ENCODE results near the gene GALC. TPM values are rescaled to one million over a fixed set of nuclear protein-coding genes. Genes with fewer than 3 reads are reported as not detected.

Gene GALC
- total RNA-seq, 1 experiment from 2014 or later = 10.7 TPM

DNA sequence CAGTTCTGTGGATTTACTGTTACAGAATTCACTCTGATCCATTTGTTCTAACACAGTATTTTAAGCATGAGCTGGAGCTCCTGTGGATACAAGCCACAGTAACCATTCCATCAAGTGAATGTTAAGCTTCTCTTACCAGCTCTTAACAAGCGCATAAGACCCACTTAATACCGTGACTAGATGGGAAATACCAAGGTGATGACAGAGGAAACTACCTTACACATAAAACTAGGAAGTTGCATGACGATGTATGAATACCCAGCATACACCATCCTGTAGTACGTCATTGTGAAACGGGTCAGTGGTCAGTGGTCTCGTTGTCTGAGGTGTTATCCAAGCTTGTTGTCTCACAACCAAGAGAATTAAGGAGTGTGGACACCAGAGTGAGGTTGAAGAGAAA lies 2.0 kb upstream of the GALC start (continued):
- TF ChIP-seq, protein P1, sequence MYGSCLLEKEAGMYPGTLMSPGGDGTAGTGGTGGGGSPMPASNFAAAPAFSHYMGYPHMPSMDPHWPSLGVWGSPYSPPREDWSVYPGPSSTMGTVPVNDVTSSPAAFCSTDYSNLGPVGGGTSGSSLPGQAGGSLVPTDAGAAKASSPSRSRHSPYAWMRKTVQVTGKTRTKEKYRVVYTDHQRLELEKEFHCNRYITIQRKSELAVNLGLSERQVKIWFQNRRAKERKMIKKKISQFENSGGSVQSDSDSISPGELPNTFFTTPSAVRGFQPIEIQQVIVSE (CRISPR knock-in tag; IDR thresholded peaks at IDR 0.05; ENCODE audit: borderline replicate concordance) = no peak
- TF ChIP-seq ZBTB21 (CRISPR knock-in tag; IDR thresholded peaks at IDR 0.05; ENCODE audit: borderline replicate concordance) = no peak

DNA sequence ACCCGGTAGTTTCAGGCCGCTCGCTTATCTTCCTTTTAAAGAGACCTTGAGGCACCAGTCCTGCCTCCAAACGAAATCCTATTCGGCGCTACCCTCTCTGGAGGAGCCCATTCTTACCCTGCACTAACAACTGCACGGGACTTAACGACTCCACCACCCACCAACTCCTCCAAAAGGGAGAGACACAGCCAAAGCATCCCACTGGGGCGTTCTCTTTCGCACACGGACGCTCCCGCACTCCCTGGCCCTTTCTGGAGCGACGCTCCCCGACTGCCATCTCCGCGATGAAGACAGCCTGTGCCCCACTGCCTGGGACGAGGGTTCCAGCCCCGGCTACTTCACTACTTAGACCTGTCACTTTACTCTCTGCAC lies 650 bp downstream of the GALC start:
- Mint-ChIP-seq H3K27me3 (ENCODE audit: low read depth) (no peaks in the 10 kb centered on the region; the same call in 1 of the 2 replicates), H3K4me3 (peak overlapping the region; percentile 93), H3K4me1 (peaks cover 29% of the 10 kb centered on the region), H3K27ac (peak overlapping the region; percentile 91), H3K36me3 (no peaks in the 10 kb centered on the region), H3K9me3 (no peaks in the 10 kb centered on the region)
- no peak for TF ChIP-seq IRF2 (CRISPR knock-in tag; IDR thresholded peaks at IDR 0.05; ENCODE audit: borderline replicate concordance, low read depth)
- TF ChIP-seq, protein P2, sequence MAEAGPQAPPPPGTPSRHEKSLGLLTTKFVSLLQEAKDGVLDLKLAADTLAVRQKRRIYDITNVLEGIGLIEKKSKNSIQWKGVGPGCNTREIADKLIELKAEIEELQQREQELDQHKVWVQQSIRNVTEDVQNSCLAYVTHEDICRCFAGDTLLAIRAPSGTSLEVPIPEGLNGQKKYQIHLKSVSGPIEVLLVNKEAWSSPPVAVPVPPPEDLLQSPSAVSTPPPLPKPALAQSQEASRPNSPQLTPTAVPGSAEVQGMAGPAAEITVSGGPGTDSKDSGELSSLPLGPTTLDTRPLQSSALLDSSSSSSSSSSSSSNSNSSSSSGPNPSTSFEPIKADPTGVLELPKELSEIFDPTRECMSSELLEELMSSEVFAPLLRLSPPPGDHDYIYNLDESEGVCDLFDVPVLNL (CRISPR knock-in tag; IDR thresholded peaks at IDR 0.05; ENCODE audit: borderline replicate concordance, low read depth) = no peak
- CTCF ChIA-PET = interaction anchor here (1.0 to 1.2 kb wide), 4 partner anchors 22 to 247 kb away, joined by 3 to 5 read pairs (median 3); no protein-coding TSS in a partner anchor
- DNase-seq (ENCODE audit: low spot score) (no peak), ATAC-seq (peak; percentile 70)
- POLR2A ChIA-PET = no interaction called here

DNA sequence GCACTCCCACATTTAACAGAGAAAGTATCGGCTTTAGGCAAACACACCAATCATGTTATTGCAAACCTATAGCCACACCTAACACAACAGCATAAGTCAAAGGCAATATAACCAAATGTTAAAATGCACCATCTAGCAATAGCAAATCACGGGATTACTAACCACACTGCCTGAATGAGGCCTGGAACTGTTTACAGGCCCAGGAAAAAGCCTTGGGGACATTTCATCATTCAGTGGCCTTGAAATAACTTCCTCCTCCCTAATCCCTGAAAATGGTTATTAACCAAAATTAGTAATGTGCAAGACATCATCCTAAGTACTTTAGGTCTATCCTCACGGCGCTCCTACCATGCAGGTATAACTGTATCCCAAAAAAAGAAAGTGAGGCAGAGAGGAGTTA lies 2.3 kb downstream of the GALC start:
- Mint-ChIP-seq H3K36me3 (no peaks in the 10 kb centered on the region), H3K9me3 (no peaks in the 10 kb centered on the region), H3K27me3 (ENCODE audit: low read depth) (no peaks in the 10 kb centered on the region; the same call in 1 of the 2 replicates), H3K4me3 (no peak overlapping the region), H3K4me1 (peaks cover 29% of the 10 kb centered on the region), H3K27ac (no peak overlapping the region)
- POLR2A ChIA-PET = no interaction called here
- ATAC-seq = no peak
- CTCF ChIA-PET = no interaction called here
- no peak for TF ChIP-seq CREM (CRISPR knock-in tag; IDR thresholded peaks at IDR 0.05)
- TF ChIP-seq, protein P3, sequence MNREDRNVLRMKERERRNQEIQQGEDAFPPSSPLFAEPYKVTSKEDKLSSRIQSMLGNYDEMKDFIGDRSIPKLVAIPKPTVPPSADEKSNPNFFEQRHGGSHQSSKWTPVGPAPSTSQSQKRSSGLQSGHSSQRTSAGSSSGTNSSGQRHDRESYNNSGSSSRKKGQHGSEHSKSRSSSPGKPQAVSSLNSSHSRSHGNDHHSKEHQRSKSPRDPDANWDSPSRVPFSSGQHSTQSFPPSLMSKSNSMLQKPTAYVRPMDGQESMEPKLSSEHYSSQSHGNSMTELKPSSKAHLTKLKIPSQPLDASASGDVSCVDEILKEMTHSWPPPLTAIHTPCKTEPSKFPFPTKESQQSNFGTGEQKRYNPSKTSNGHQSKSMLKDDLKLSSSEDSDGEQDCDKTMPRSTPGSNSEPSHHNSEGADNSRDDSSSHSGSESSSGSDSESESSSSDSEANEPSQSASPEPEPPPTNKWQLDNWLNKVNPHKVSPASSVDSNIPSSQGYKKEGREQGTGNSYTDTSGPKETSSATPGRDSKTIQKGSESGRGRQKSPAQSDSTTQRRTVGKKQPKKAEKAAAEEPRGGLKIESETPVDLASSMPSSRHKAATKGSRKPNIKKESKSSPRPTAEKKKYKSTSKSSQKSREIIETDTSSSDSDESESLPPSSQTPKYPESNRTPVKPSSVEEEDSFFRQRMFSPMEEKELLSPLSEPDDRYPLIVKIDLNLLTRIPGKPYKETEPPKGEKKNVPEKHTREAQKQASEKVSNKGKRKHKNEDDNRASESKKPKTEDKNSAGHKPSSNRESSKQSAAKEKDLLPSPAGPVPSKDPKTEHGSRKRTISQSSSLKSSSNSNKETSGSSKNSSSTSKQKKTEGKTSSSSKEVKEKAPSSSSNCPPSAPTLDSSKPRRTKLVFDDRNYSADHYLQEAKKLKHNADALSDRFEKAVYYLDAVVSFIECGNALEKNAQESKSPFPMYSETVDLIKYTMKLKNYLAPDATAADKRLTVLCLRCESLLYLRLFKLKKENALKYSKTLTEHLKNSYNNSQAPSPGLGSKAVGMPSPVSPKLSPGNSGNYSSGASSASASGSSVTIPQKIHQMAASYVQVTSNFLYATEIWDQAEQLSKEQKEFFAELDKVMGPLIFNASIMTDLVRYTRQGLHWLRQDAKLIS (CRISPR knock-in tag; IDR thresholded peaks at IDR 0.05; ENCODE audit: borderline replicate concordance) = no peak
- no peak for TF ChIP-seq ZNF671 (CRISPR knock-in tag; IDR thresholded peaks at IDR 0.05)
- TF ChIP-seq, protein P4, sequence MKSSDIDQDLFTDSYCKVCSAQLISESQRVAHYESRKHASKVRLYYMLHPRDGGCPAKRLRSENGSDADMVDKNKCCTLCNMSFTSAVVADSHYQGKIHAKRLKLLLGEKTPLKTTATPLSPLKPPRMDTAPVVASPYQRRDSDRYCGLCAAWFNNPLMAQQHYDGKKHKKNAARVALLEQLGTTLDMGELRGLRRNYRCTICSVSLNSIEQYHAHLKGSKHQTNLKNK (CRISPR knock-in tag; IDR thresholded peaks at IDR 0.05) = no peak
- TF ChIP-seq, protein P1 (CRISPR knock-in tag; IDR thresholded peaks at IDR 0.05; ENCODE audit: borderline replicate concordance) = no peak
- no peak for TF ChIP-seq RORB (CRISPR knock-in tag; IDR thresholded peaks at IDR 0.05)
- no peak for TF ChIP-seq KAT7 (CRISPR knock-in tag; IDR thresholded peaks at IDR 0.05; ENCODE audit: borderline replicate concordance)
- no peak for TF ChIP-seq EMX1 (CRISPR knock-in tag; IDR thresholded peaks at IDR 0.05)
- no peak for TF ChIP-seq TP53 (CRISPR knock-in tag; IDR thresholded peaks at IDR 0.05)
- no peak for TF ChIP-seq ZNF423 (CRISPR knock-in tag; IDR thresholded peaks at IDR 0.05)
- no peak for TF ChIP-seq SMAD4 (CRISPR knock-in tag; IDR thresholded peaks at IDR 0.05)
- TF ChIP-seq, protein P5, sequence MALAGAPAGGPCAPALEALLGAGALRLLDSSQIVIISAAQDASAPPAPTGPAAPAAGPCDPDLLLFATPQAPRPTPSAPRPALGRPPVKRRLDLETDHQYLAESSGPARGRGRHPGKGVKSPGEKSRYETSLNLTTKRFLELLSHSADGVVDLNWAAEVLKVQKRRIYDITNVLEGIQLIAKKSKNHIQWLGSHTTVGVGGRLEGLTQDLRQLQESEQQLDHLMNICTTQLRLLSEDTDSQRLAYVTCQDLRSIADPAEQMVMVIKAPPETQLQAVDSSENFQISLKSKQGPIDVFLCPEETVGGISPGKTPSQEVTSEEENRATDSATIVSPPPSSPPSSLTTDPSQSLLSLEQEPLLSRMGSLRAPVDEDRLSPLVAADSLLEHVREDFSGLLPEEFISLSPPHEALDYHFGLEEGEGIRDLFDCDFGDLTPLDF (CRISPR knock-in tag; IDR thresholded peaks at IDR 0.05) = no peak
- TF ChIP-seq TEAD1 (CRISPR knock-in tag; IDR thresholded peaks at IDR 0.05) = no peak
- TF ChIP-seq TEAD4 (CRISPR knock-in tag; IDR thresholded peaks at IDR 0.05) = no peak
- TF ChIP-seq, protein P6, sequence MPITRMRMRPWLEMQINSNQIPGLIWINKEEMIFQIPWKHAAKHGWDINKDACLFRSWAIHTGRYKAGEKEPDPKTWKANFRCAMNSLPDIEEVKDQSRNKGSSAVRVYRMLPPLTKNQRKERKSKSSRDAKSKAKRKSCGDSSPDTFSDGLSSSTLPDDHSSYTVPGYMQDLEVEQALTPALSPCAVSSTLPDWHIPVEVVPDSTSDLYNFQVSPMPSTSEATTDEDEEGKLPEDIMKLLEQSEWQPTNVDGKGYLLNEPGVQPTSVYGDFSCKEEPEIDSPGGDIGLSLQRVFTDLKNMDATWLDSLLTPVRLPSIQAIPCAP (CRISPR knock-in tag; IDR thresholded peaks at IDR 0.05) = no peak
- TF ChIP-seq NFE2L1 (CRISPR knock-in tag; IDR thresholded peaks at IDR 0.05) = no peak
- no peak for DNase-seq (ENCODE audit: low spot score)

Data from WTC11 (cell line).